T-helper 1 cell treated with Interleukin-12 subunit alpha and Interleukin-12 subunit beta and Interleukin-4 antibody, amounts not matched to agents 30 μg/mL and 1 μg/mL, for 36 hours (primary cell): ENCODE measurements around the gene STAP1.
A peak's percentile ranks its signal among the peaks of the same experiment; 100 is the strongest.

Experiments used
- H3K27ac Mint-ChIP-seq: one replicate; pipeline ENCODE4 v1.8.0; 2021; ENCODE audit warnings: mild to moderate bottlenecking, mixed read lengths
- H3K27me3 Mint-ChIP-seq: one replicate; pipeline ENCODE4 v1.8.0; 2021; ENCODE audit warnings: low read depth, mixed read lengths
- H3K36me3 Mint-ChIP-seq: one replicate; pipeline ENCODE4 v1.8.0; 2021; ENCODE audit warnings: low read depth, mixed read lengths
- H3K4me1 Mint-ChIP-seq: one replicate; pipeline ENCODE4 v1.8.0; 2021; ENCODE audit warnings: low read depth, mixed read lengths
- H3K4me3 Mint-ChIP-seq: one replicate; pipeline ENCODE4 v1.8.0; 2021; ENCODE audit warnings: mild to moderate bottlenecking, moderate library complexity, mixed read lengths
- H3K9me3 Mint-ChIP-seq: one replicate; pipeline ENCODE4 v1.8.0; 2021; ENCODE audit warnings: mixed read lengths

STAP1 gene

GRCh38 chr4:67575232-67576058, 16.9 kb downstream of the STAP1 start:
- Mint-ChIP-seq H3K4me3 (peak overlapping the region; percentile 60), H3K27ac (peak overlapping the region; percentile 71), H3K36me3 (peaks cover 46% of the 10 kb centered on the region), H3K4me1 (peaks cover 37% of the 10 kb centered on the region), H3K9me3 (no peaks in the 10 kb centered on the region), H3K27me3 (no peaks in the 10 kb centered on the region)

- Mint-ChIP-seq H3K4me3 (peak overlapping the region; percentile 60), H3K36me3 (peaks cover 49% of the 10 kb centered on the region), H3K4me1 (peaks cover 40% of the 10 kb centered on the region), H3K27me3 (no peaks in the 10 kb centered on the region), H3K9me3 (no peaks in the 10 kb centered on the region), H3K27ac (peak overlapping the region; percentile 71)
Measured at GRCh38 chr4:67576059-67576466, 17.5 kb downstream of the STAP1 start.

GRCh38 chr4:67576538-67576937, 18.0 kb downstream of the STAP1 start:
- H3K27ac Mint-ChIP-seq, result no peak overlapping the region
- no peak overlapping the region for H3K4me3 Mint-ChIP-seq
- H3K27me3 Mint-ChIP-seq, result no peaks in the 10 kb centered on the region
- peaks cover 52% of the 10 kb centered on the region for H3K36me3 Mint-ChIP-seq
- no peaks in the 10 kb centered on the region for H3K9me3 Mint-ChIP-seq
- peaks cover 45% of the 10 kb centered on the region for H3K4me1 Mint-ChIP-seq

GRCh38 chr4:67580577-67580976, 22.1 kb downstream of the STAP1 start:
- Mint-ChIP-seq H3K4me3 (peak overlapping the region; percentile 72), H3K36me3 (peaks cover 44% of the 10 kb centered on the region)

GRCh38 chr4:67581208-67581857, 22.8 kb downstream of the STAP1 start:
- H3K4me1 Mint-ChIP-seq, result peaks cover 25% of the 10 kb centered on the region
- H3K27me3 Mint-ChIP-seq, result no peaks in the 10 kb centered on the region
- peaks cover 45% of the 10 kb centered on the region for H3K36me3 Mint-ChIP-seq
- H3K4me3 Mint-ChIP-seq, result peak overlapping the region; percentile 72
- peak overlapping the region; percentile 87 for H3K27ac Mint-ChIP-seq
- H3K9me3 Mint-ChIP-seq, result no peaks in the 10 kb centered on the region

More at GRCh38 chr4:67580577-67580976, 22.1 kb downstream of the STAP1 start:
- Mint-ChIP-seq H3K4me1 (peaks cover 29% of the 10 kb centered on the region), H3K27me3 (no peaks in the 10 kb centered on the region), H3K9me3 (no peaks in the 10 kb centered on the region), H3K27ac (peak overlapping the region; percentile 87)

- Mint-ChIP-seq H3K4me3 (peak overlapping the region; percentile 29), H3K27ac (peak overlapping the region; percentile 87), H3K27me3 (no peaks in the 10 kb centered on the region), H3K9me3 (no peaks in the 10 kb centered on the region), H3K36me3 (peaks cover 45% of the 10 kb centered on the region), H3K4me1 (peaks cover 22% of the 10 kb centered on the region)
Measured at GRCh38 chr4:67581913-67582312, 23.4 kb downstream of the STAP1 start.

- H3K27ac Mint-ChIP-seq, result no peak overlapping the region
- H3K27me3 Mint-ChIP-seq, result no peaks in the 10 kb centered on the region
- H3K9me3 Mint-ChIP-seq, result no peaks in the 10 kb centered on the region
- no peak overlapping the region for H3K4me3 Mint-ChIP-seq
- peaks cover 38% of the 10 kb centered on the region for H3K36me3 Mint-ChIP-seq
- peaks cover 18% of the 10 kb centered on the region for H3K4me1 Mint-ChIP-seq
Measured at GRCh38 chr4:67584496-67584895, 26.0 kb downstream of the STAP1 start.

- Mint-ChIP-seq H3K27me3 (no peaks in the 10 kb centered on the region), H3K4me3 (no peak overlapping the region), H3K36me3 (peaks cover 38% of the 10 kb centered on the region), H3K27ac (no peak overlapping the region), H3K4me1 (peaks cover 4% of the 10 kb centered on the region), H3K9me3 (no peaks in the 10 kb centered on the region)
Measured at GRCh38 chr4:67587156-67587555, 28.6 kb downstream of the STAP1 start.

- Mint-ChIP-seq H3K36me3 (peaks cover 67% of the 10 kb centered on the region), H3K9me3 (peaks cover 8% of the 10 kb centered on the region), H3K27ac (no peak overlapping the region), H3K27me3 (no peaks in the 10 kb centered on the region), H3K4me1 (peaks cover 5% of the 10 kb centered on the region), H3K4me3 (no peak overlapping the region)
Measured at GRCh38 chr4:67593741-67594175, 35.2 kb downstream of the STAP1 start.

GRCh38 chr4:67603310-67604028, 44.9 kb downstream of the STAP1 start:
- peaks cover 9% of the 10 kb centered on the region for H3K4me1 Mint-ChIP-seq
- H3K27ac Mint-ChIP-seq, result no peak overlapping the region
- H3K36me3 Mint-ChIP-seq, result peaks cover 74% of the 10 kb centered on the region

GRCh38 chr4:67604029-67604381, 45.5 kb downstream of the STAP1 start:
- Mint-ChIP-seq H3K4me1 (peaks cover 10% of the 10 kb centered on the region), H3K36me3 (peaks cover 73% of the 10 kb centered on the region), H3K4me3 (no peak overlapping the region), H3K27ac (no peak overlapping the region), H3K9me3 (peaks cover 20% of the 10 kb centered on the region), H3K27me3 (no peaks in the 10 kb centered on the region)

More at GRCh38 chr4:67603310-67604028, 44.9 kb downstream of the STAP1 start:
- H3K27me3 Mint-ChIP-seq, result no peaks in the 10 kb centered on the region
- H3K4me3 Mint-ChIP-seq, result no peak overlapping the region
- H3K9me3 Mint-ChIP-seq, result peaks cover 18% of the 10 kb centered on the region

GRCh38 chr4:67604749-67605148, 46.2 kb downstream of the STAP1 start:
- Mint-ChIP-seq H3K9me3 (peaks cover 20% of the 10 kb centered on the region), H3K27me3 (no peaks in the 10 kb centered on the region), H3K4me1 (peaks cover 10% of the 10 kb centered on the region), H3K27ac (no peak overlapping the region), H3K4me3 (no peak overlapping the region), H3K36me3 (peaks cover 76% of the 10 kb centered on the region)

- H3K36me3 Mint-ChIP-seq, result peaks cover 61% of the 10 kb centered on the region
Measured at GRCh38 chr4:67608027-67608426, 49.5 kb downstream of the STAP1 start.

GRCh38 chr4:67614186-67614585, 55.7 kb downstream of the STAP1 start:
- no peaks in the 10 kb centered on the region for H3K27me3 Mint-ChIP-seq
- no peak overlapping the region for H3K27ac Mint-ChIP-seq
- no peak overlapping the region for H3K4me3 Mint-ChIP-seq
- no peaks in the 10 kb centered on the region for H3K4me1 Mint-ChIP-seq
- peaks cover 10% of the 10 kb centered on the region for H3K9me3 Mint-ChIP-seq
- H3K36me3 Mint-ChIP-seq, result peaks cover 55% of the 10 kb centered on the region

More at GRCh38 chr4:67608027-67608426, 49.5 kb downstream of the STAP1 start:
- Mint-ChIP-seq H3K4me3 (peak overlapping the region; percentile 15), H3K27me3 (no peaks in the 10 kb centered on the region), H3K9me3 (peaks cover 14% of the 10 kb centered on the region), H3K27ac (peak overlapping the region; percentile 70), H3K4me1 (peaks cover 10% of the 10 kb centered on the region)
